Measurements from ENCODE around the gene KIAA0513. TPM values are rescaled to one million over a fixed set of nuclear protein-coding genes. Genes with fewer than 3 reads are reported as not detected.
"Not testable (repeated sequence)": the region's sequence is repeated elsewhere in the genome, so short reads cannot be mapped to it uniquely, and the experiment has no call there.

KIAA0513 gene
- total RNA-seq, 1 donor = 18.4 TPM

DNA sequence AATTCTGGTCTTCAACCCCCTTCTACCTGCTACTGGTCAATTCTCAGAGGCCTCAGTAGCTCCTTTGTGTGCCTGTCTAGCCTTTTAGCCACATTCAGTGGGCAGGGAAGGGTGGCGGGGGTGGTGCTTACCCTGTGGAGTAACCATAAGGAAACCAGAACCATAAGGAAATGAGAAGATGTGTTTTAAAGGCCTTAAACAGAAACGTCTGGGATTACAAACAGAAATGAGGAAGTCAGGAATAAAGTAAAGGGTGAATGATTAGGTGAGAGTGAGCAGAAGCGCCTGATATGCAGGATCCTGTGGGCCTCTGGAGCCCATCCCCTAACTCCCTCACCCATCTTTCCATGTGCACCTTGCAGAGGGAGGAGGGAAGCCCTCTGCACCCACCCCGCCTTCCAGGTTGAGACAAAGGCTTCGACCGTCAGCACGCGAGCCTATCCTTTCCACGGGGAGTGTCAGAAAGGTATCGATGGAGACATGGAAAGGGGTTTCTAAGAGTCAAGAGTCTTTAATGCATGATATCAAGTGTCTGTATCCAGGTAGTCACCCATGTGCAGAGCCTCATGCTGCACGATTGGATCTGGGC, 20.4 kb downstream of the KIAA0513 start:
- H3K4me3 ChIP-seq (ENCODE audit: low read length) = no peak overlapping the region
- no peaks in the 10 kb centered on the region for H3K27me3 ChIP-seq (ENCODE audit: insufficient read depth, low read length)
- peaks cover 55% of the 10 kb centered on the region for H3K4me1 ChIP-seq (ENCODE audit: insufficient read depth, low read length)
- no peaks in the 10 kb centered on the region for H3K9me3 ChIP-seq (ENCODE audit: low read depth, low read length)

DNA sequence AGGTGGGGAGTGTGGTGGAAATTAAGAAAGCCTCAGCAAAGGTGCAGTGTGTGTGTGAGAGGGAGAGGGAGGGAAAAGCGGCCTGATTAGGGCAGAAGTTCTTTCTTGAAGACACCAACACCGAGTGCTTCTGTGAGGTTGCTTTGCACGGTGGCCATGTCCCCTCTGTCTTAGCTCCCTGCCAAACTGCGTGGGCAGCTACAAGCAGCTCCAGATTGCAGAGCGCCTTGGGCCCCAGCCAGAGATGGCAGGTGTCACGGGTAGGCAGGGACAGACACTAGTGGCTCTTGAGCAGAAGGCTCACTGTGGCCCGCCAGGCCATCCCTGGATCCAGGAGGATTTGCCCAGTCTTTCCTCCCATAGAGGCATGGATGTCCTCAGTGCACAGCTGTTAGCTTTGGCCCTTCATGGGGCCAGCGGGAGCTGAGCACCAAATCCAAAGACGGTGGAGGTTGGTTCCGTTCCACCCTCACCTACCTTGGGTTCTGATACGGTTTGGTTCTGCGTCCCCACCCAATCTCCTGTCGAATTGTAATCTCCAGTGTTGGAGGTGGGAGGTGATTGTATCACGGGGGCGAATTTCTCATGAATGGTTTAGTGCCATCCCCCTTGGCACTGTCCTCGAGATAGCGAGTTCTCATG, 21.4 kb downstream of the KIAA0513 start:
- H3K27me3 ChIP-seq (ENCODE audit: insufficient read depth, low read length) = no peaks in the 10 kb centered on the region
- H3K4me3 ChIP-seq (ENCODE audit: low read length) = no peak overlapping the region
- H3K4me1 ChIP-seq (ENCODE audit: insufficient read depth, low read length) = peaks cover 61% of the 10 kb centered on the region
- no peaks in the 10 kb centered on the region for H3K9me3 ChIP-seq (ENCODE audit: low read depth, low read length)

DNA sequence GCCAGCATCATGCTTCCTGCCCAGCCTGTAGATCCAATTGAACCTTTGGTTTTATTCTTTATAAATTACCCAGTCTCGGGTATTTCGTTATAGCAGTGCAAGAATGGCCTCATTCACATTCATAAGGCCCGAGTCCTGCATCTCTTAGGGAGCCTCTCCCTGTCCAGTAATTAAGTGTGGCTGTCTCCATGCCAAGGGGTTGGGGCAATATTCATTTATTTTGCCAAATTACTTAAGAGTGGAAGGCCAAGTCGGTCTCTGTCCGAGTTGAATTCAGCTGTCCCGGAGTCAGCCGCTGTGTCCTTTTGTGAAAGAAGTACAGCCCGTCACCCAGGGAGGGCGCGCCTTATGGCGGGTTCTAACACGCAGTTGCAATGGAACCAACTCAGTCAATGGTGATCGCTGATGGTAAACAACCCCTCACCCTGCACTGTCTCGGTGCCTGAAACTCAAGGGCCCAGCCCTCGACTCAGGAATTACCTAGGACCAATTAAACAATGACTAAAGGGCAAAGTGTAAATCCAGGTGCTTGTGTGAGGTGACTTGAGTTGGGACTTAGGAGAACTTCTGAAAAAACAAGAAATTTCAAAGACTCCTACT, 22.2 kb downstream of the KIAA0513 start:
- no peak overlapping the region for H3K4me3 ChIP-seq (ENCODE audit: low read length)
- no peaks in the 10 kb centered on the region for H3K9me3 ChIP-seq (ENCODE audit: low read depth, low read length)
- H3K4me1 ChIP-seq (ENCODE audit: insufficient read depth, low read length) = peaks cover 68% of the 10 kb centered on the region
- H3K27me3 ChIP-seq (ENCODE audit: insufficient read depth, low read length) = no peaks in the 10 kb centered on the region

GRCh38 chr16:85051067-85051581, 23.5 kb downstream of the KIAA0513 start:
- Histone ChIP-seq H3K27me3 (ENCODE audit: insufficient read depth, low read length) (no peaks in the 10 kb centered on the region), H3K9me3 (ENCODE audit: low read depth, low read length) (no peaks in the 10 kb centered on the region), H3K4me3 (ENCODE audit: low read length) (no peak overlapping the region), H3K4me1 (ENCODE audit: insufficient read depth, low read length) (peaks cover 74% of the 10 kb centered on the region)

- no peak overlapping the region for H3K4me3 ChIP-seq (ENCODE audit: low read length)
- no peaks in the 10 kb centered on the region for H3K9me3 ChIP-seq (ENCODE audit: low read depth, low read length)
- H3K27me3 ChIP-seq (ENCODE audit: insufficient read depth, low read length) = no peaks in the 10 kb centered on the region
- peaks cover 74% of the 10 kb centered on the region for H3K4me1 ChIP-seq (ENCODE audit: insufficient read depth, low read length)
These were observed 24.1 kb downstream of the KIAA0513 start for GRCh38 chr16:85051683-85052082.

GRCh38 chr16:85052536-85052935, 24.9 kb downstream of the KIAA0513 start:
- H3K4me1 ChIP-seq (ENCODE audit: insufficient read depth, low read length) = peaks cover 74% of the 10 kb centered on the region
- no peaks in the 10 kb centered on the region for H3K9me3 ChIP-seq (ENCODE audit: low read depth, low read length)
- no peak overlapping the region for H3K4me3 ChIP-seq (ENCODE audit: low read length)
- no peaks in the 10 kb centered on the region for H3K27me3 ChIP-seq (ENCODE audit: insufficient read depth, low read length)

GRCh38 chr16:85054321-85054720, 26.7 kb downstream of the KIAA0513 start:
- not testable (repeated sequence) for H3K27me3 ChIP-seq (ENCODE audit: insufficient read depth, low read length); H3K9me3 ChIP-seq (ENCODE audit: low read depth, low read length); H3K4me3 ChIP-seq (ENCODE audit: low read length)
- peaks cover 70% of the 10 kb centered on the region for H3K4me1 ChIP-seq (ENCODE audit: insufficient read depth, low read length)

- peaks cover 68% of the 10 kb centered on the region for H3K4me1 ChIP-seq (ENCODE audit: insufficient read depth, low read length)
- no peaks in the 10 kb centered on the region for H3K9me3 ChIP-seq (ENCODE audit: low read depth, low read length)
- H3K27me3 ChIP-seq (ENCODE audit: insufficient read depth, low read length) = no peaks in the 10 kb centered on the region
- no peak overlapping the region for H3K4me3 ChIP-seq (ENCODE audit: low read length)
These were observed 27.4 kb downstream of the KIAA0513 start for GRCh38 chr16:85054948-85055492.

DNA sequence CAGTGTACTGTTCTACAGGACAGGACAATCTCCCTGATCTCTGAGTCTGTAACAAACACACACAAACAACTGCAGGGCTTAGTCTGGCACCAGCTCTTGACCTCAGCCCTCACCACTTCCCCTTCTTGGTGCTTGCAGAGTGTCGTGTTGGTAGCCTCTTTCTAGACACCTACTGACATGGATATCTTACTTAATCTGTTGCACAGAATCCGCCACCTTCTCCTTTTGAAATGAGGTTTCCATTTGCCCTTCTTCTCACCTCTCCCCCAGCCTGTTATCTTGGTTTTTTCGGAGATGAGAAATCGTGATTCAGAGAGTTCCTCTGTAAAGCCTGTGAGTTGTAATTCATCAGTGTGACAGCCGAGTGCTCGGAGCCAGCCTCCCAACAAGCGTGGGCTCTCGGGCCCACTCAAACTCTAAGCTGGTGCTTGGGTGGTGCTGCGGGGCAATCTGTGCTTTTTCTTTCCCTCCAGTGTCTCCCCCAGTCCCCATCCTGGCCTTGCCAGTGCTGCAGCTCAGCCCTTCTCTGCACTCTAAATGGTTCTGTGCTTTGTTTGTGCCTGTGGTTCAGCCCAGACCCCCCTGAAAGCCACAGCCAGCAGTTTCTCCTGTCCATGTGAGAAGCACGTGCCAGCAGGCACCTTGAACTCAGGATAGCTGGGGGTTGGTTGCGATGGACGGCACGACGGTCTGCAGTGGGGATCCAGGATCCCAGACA, 28.1 kb downstream of the KIAA0513 start:
- no peak overlapping the region for H3K4me3 ChIP-seq (ENCODE audit: low read length)
- H3K4me1 ChIP-seq (ENCODE audit: insufficient read depth, low read length) = peaks cover 66% of the 10 kb centered on the region
- no peaks in the 10 kb centered on the region for H3K9me3 ChIP-seq (ENCODE audit: low read depth, low read length)
- H3K27me3 ChIP-seq (ENCODE audit: insufficient read depth, low read length) = no peaks in the 10 kb centered on the region

- no peak overlapping the region for H3K4me3 ChIP-seq (ENCODE audit: low read length)
- peaks cover 66% of the 10 kb centered on the region for H3K4me1 ChIP-seq (ENCODE audit: insufficient read depth, low read length)
- no peaks in the 10 kb centered on the region for H3K27me3 ChIP-seq (ENCODE audit: insufficient read depth, low read length)
- H3K9me3 ChIP-seq (ENCODE audit: low read depth, low read length) = no peaks in the 10 kb centered on the region
These were observed 28.7 kb downstream of the KIAA0513 start for GRCh38 chr16:85056211-85056748.

DNA sequence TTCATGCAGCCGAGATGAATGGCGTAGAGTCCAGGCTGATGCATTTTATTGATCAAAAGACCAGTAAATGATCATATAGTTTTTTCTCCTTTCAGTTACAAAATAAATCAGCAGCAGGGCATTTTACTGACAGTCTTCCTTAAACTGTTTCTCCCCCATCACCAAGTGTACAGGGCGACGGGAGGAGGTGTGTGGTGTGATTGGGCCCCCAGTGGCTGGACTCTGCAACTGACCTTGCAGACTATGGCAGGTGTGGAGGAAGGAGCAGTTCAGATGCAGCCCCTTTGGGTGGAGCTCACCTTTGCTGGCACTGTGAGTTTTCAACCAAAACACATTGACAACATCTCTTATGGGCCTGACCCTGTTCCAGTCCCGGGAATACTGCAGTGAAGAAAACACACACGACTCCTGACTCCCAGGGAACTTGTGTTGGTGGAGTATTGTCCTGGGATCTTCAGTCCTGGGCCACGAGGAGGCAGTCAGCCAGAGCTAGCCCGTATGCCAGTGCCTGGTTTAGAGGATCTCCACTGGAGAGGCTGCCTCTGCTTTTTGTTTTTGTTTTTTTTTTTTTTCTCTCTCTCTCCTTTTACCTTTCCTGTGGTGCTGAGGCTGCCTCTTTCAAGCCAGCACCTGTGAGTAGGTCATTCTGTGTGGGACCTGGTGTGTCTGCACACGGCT, 29.8 kb downstream of the KIAA0513 start:
- no peak overlapping the region for H3K4me3 ChIP-seq (ENCODE audit: low read length)
- H3K27me3 ChIP-seq (ENCODE audit: insufficient read depth, low read length) = no peaks in the 10 kb centered on the region
- H3K4me1 ChIP-seq (ENCODE audit: insufficient read depth, low read length) = peaks cover 75% of the 10 kb centered on the region
- no peaks in the 10 kb centered on the region for H3K9me3 ChIP-seq (ENCODE audit: low read depth, low read length)

DNA sequence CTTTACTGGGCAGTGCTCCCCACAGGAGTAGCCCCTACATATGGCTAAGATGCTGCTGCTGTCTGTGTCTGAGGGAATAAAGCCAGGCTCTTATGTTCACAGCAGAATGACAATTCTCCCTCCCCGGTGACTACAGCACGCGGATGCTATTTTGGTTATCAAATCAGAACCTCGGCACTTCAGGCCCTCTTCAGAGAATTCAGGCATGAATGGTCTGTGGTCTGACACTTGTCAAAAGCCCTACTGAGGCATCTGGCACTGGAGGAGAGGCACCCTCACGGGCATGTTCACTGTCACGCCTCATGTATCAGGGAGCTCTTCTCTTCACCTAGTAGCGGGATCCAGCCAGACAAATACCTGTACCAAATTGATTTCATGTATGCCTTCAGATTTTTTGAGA, 30.4 kb downstream of the KIAA0513 start:
- no peaks in the 10 kb centered on the region for H3K9me3 ChIP-seq (ENCODE audit: low read depth, low read length)
- peaks cover 81% of the 10 kb centered on the region for H3K4me1 ChIP-seq (ENCODE audit: insufficient read depth, low read length)
- H3K27me3 ChIP-seq (ENCODE audit: insufficient read depth, low read length) = no peaks in the 10 kb centered on the region
- H3K4me3 ChIP-seq (ENCODE audit: low read length) = no peak overlapping the region

- Histone ChIP-seq H3K9me3 (ENCODE audit: low read depth, low read length) (no peaks in the 10 kb centered on the region), H3K4me3 (ENCODE audit: low read length) (no peak overlapping the region), H3K4me1 (ENCODE audit: insufficient read depth, low read length) (peaks cover 85% of the 10 kb centered on the region), H3K27me3 (ENCODE audit: insufficient read depth, low read length) (no peaks in the 10 kb centered on the region)
These were observed 31.3 kb downstream of the KIAA0513 start for GRCh38 chr16:85058909-85059308.

- no peaks in the 10 kb centered on the region for H3K9me3 ChIP-seq (ENCODE audit: low read depth, low read length)
- peaks cover 64% of the 10 kb centered on the region for H3K4me1 ChIP-seq (ENCODE audit: insufficient read depth, low read length)
- no peak overlapping the region for H3K4me3 ChIP-seq (ENCODE audit: low read length)
- no peaks in the 10 kb centered on the region for H3K27me3 ChIP-seq (ENCODE audit: insufficient read depth, low read length)
These were observed 34.0 kb downstream of the KIAA0513 start for GRCh38 chr16:85061566-85061965.
